Measurements from ENCODE around the gene KANSL3.

KANSL3 gene

GRCh38 chr2:96651793-96652192 lies 13.7 kb upstream of the KANSL3 start:
- DNase-seq = no peak

DNA sequence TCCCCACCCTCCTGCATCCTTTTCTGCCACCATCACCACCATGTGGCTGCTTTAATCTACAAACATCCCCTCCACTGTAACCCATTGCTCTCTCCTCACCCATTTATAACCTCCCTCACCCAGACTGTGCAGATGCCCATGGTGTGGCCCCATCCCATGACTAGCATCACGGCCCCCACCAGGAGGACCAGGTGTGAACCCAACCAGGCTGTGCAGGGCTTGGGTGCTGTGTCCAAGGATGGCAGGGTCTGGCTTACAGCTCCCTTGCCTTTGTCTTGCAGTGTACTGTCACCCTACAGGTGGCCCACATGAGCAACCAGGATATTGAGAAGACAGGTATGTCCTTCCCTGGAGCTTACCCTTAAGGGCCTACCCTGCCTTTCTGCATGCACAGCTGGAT lies 11.2 kb upstream of the KANSL3 start:
- no peak for DNase-seq

- no peak for DNase-seq
These were observed 10.3 kb upstream of the KANSL3 start for GRCh38 chr2:96648306-96648930.

DNA sequence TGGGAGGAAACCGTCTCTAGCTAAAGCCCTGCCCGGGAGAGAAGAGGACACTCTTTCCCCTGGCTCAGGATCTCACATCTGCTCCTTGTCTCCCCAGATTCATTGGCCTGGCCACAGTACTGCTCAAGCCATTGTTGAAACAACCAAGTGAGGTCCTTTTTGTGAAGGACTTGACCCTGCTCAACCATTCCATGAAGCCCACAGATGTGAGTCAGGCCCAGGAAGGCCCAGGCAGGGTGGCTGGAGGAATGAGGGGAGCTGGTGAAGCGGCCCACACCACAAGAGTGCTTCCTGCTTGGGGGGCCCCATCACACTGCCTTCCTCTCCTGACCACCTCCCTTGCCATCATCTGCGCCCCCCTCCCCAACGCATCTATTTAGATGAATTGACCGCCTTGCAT lies 9.6 kb upstream of the KANSL3 start:
- DNase-seq = no peak

- no peak for DNase-seq
These were observed 4.7 kb upstream of the KANSL3 start, which contains the start of gene FER1L5 for GRCh38 chr2:96642564-96643360. FER1L5 (plus strand) TSS chr2:96642764; CDS start chr2:96642837, 73 bp downstream.

- peak; percentile 87 for DNase-seq
These were observed 548 bp downstream of the KANSL3 start for GRCh38 chr2:96637385-96638143.

GRCh38 chr2:96636551-96637171 lies 1.5 kb downstream of the KANSL3 start:
- no peak for DNase-seq

DNA sequence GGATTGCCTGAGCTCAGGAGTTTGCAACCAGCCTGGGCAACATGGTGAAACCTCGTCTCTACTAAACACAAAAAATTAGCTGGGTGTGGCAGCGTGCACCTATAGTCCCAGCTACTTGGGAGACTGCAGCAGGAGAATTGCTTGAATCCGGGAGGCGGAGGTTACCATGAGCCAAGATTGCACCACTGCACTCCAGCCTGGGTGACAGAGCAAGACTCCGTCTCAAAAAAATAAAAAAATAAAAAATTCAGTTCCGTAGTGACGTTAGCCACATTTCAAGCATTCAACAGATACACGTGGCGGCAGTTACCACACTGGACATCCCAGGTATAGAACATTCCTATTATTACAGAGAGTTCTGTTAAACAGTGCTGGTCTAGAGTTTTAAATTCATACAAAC lies 4.5 kb downstream of the KANSL3 start:
- no peak for DNase-seq

DNA sequence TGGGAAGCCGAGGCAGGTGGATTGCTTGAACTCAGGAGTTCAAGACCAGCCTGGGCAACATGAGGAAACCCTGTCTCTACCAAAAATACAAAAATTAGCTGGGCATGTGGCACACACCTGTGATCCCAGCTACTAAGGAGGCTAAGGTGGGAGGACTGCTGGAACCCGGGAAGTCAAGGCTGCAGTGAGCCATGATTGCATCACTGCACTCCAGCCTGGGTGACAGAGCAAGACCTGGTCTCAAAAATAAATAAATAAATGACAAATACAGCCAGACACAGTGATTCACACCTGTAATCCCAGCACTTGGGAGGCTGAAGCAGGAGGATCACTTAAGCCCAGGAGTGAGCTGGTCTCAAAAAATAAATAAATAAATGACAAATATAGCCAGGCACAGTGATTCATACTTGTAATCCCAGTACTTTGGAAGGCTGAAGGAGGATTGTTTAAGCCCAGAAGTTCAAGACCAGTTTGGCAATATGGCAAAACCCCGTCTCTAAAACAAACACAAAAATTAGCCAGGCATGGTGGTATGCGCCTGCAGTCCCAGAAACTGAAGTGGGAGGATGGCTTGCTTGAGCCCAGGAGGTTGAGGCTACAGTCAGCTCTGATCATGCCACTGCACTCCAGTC lies 6.2 kb downstream of the KANSL3 start:
- DNase-seq = no peak

- no peak for DNase-seq
These were observed 11.6 kb downstream of the KANSL3 start for GRCh38 chr2:96626553-96626942.

DNA sequence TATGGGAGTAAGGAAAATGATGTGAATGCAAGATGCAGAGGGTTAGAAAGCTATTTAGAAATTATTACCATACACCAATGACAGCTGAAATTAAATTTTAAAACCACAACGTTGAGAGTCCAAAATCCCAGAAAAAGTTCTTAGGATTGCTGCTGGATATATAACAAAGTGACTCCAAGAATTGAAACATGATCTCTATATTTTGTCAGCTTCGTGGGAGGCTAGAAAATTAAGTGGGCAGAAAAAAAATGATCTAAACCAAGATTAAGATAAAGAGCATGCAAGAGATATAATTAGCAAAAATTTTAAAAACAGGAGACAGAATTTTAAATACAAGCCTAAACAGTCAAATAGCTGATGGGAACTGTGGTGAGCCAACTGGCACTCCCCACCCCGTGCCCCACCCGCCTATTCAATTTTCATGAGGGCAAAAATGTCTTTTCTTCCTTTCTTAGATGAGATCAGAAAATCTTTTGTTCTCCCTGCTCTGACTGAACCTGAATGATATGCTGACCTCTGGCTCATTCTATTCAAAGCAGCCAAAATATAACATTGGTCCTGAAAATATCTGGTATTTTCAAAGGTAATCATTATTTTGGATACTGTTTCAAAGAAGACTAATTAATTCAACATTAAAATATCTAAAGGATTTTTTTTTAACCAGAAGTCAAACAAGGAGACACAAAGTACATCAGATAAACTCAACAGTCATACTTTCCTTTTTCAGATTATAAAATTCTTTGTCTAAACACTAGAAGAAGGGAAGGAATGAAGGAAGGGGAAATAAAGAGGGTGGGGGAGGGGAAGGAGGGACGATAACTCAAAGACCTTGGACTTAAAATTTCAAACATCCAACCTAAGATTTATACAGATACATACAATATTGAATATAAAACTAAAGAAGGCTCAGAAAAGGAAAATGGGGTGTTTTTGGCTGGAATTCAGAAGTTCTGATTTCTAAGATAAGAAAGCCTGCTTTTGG lies 12.2 kb downstream of the KANSL3 start:
- no peak for DNase-seq

- no peak for DNase-seq
These were observed 15.0 kb downstream of the KANSL3 start for GRCh38 chr2:96623116-96623515.

DNA sequence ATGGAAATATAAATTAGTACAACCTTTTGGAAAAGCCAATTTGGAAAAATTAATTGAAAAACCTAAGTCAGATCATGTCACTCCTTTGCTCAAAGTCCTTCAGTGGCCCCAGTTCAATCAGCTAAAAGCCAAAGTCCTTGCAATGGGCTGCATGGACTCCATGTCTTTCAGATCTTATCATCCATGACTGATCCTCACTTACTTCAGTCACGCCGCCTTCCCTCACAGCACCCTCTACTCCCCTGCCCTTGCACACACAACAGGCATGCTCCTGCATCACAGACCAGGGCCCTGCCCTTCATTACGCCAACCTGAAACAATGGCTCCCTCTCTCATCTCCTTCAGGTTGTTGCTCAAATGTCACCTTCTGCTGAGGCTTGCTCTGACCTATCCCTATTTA lies 15.6 kb downstream of the KANSL3 start:
- no peak for DNase-seq

DNA sequence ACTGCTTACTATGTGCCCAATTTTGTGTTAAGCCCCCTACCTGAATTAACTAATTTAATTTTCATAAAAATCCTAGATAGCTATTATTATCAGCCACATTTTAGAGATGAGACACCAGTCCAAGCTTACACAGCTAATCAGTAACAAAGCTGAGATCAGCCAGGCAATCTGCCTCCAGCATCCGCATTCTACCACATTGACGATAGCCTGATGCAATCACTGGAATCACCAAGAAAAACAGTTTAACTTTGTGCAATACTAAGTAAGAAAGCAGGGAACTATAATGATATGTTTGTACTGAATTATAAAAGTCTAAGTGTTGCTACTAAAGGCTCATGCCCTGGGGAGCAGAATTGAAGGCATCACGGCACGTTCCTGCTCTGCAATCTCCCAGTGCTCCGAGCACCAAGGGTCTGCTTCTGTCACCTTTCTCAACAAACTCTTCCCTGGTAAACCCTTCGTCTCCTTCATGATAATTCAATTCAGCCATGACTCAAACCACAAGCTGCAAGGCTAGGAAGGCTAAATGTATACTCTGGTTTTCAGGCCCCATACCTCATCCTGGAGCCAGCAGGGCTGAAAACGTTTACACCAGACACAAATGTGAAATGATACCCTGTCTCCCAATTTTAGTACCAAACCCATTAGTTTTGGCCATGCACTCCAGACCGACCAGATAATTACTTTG lies 19.4 kb downstream of the KANSL3 start:
- no peak for DNase-seq

GRCh38 chr2:96617012-96617411 lies 21.1 kb downstream of the KANSL3 start:
- no peak for DNase-seq

GRCh38 chr2:96616535-96616934 lies 21.6 kb downstream of the KANSL3 start:
- no peak for DNase-seq

GRCh38 chr2:96616128-96616527 lies 22.0 kb downstream of the KANSL3 start:
- DNase-seq = no peak

GRCh38 chr2:96608469-96609455 lies 29.4 kb downstream of the KANSL3 start:
- no peak for DNase-seq

GRCh38 chr2:96604104-96604503 lies 34.0 kb downstream of the KANSL3 start:
- DNase-seq = no peak

All from stimulated activated CD4-positive, alpha-beta T cell treated with anti-CD3 and anti-CD28 coated beads, Interleukin-1b, Interleukin-23, amount 100 ng/mL, for 48 hours (primary cell).